GM21526 (cell line): ENCODE measurements around the gene AKAIN1.

Experiments used
- ATAC-seq: cut with Tn5 transposase; IDR thresholded peaks from one replicate; pipeline ENCODE4 v1.9.1; 2021; ENCODE audit warnings: moderate library complexity; ENCODE audit not compliant: unreplicated experiment, low FRiP score

The AKAIN1 gene, protein sequence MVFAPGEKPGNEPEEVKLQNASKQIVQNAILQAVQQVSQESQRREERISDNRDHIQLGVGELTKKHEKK

DNA sequence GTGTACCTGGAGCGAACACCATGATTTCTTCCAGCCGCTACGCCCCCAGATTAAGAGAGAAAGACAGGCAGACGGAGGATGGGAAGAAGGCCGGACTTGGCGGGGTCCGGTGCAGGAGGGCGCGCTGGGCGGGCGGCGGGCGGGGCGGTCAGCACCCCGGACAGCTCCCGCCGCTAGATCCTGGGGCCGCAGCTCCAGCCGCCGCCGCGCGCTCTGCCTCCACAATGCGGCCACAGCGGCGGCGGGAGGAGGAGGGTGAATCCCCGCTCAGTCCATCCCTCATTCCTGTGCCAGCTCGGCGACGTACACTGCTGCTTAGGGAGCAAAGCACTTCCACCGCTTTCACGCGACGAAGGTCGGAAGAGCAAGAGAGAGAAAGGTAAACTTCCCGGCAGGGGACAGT is at the start of gene AKAIN1:
Gene AKAIN1, minus strand, starts transcription at position 226 of the 403 bp plus-strand sequence. Its CDS starts 204 bp downstream, at position 22.
- no peak for ATAC-seq

DNA sequence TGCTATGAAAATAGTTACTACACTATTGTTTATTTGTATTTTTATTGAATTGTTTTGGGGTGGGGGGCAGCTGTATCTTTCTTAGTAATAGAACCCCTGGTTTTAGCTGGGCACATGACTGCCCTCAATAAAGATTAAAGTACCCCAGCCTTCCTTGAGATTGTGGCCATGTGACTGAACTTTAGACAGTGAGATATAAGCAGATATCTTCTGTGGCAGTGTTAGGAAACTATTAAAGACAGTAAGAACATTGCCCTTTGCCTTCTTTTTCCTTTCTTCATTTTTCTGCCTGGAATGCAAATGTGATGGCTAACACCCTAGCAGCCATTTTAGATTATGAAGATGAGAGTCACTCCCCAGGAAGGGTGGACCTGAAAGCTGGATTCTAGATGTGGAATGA is 47.9 kb upstream of the AKAIN1 start:
- ATAC-seq = no peak

DNA sequence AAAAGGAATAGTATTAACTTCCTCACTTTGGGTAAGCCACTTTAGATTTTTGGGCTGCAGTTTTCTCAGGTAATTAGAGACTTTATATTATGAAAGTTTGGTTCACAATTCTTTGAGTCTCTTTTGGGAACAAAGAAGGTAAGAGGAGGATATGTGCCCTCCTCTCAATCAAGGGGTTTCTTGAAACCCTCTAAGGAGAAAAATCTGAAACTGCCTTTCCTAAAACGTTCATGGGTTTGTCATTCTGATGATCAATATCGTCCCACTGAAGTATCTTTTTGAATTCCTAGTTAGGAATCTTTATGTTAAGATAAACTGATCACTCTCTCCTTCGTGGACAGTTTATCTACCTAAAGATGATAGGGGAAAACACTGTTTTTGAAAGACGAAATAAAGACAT is 42.4 kb upstream of the AKAIN1 start:
- no peak for ATAC-seq

DNA sequence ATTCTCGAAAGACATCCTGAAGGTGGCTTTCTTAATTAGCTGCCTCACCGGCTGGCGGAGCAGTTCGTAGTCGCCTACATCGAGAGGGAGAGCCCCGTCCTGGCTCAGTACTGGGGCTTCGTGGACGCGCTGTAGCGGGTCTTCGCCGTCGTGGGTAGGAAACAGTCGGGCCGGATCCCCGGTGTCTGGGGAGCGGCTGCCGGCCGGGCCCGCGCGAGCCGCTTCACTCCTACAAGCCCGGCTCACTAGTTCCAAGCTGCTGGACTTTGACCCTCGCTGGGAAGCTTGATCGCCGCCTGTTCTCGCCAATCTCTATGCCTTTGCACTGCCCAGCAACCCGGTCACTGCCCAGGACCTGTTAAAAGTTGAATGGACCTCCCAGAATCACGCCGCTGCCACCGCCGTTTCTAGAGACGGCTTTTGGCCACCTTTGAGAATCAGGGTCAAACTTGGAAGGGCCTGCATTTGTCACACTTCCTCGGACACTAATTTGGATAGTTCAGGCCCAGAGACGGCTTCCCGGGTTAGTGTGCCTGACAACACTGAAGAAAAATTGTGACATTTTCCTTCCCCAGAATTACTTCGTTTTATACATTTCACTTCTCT is 41.4 kb upstream of the AKAIN1 start:
- ATAC-seq = peak; percentile 51

DNA sequence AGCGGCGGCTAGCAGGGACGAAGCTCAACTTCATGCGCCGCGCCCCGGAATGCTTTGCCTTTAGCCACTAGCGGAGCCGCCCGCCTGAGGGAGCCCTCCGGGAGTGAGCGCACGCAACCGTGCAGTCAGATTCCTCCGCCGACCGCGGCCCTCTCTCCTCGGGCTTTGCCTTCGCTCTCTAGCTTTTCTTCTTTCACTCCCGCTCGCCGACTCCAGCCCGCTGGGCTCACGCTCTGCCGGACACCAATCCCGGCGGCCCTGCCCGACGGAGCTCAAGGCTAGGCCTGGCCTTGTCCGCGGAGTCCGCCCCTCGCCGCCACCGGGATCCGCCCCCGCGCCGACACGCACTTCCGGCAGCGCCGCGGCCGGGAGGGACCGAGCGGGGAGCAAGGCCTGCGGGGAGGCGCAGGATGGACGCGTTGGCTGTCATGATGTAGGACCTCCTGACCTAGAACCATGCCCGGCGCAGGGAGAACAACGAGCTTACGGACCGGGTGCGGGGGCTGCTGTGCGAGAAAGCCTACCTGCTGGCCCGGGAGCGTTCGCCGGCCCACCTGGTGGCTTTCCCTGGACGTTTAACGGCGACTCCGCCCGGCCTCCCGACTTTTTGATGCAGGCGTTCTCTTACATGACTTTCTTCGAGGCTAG is 40.8 kb upstream of the AKAIN1 start:
- peak; percentile 91 for ATAC-seq

DNA sequence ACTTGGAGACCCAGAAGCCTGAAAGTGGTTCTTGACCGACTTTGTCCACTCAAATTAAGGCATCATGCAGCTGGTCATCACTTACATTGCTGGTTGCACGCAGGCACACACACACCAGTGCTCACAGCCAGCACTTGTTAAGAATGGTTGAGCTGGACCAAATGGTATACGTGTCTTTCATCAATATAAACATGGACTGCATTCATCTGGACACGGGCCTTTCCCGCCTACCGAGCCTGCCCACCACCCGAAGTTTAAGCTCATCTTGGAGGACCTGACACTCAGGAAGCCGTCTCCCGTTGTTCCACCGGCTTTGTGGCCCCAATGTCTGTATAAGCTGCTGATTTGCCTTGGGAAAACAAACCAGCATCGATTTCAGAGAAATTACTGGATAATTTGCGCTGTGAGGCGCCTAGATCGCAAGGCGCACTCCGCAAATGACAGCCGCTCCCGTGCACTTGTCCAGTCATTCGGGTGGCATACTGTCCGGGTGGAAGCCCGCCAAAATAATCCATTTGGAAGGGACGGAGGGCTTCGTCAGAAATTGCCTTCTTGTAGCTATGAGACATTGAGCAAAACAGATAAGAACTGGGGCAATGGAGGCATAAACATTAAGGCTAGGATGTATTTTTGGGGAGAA is 40.1 kb upstream of the AKAIN1 start:
- ATAC-seq = peak; percentile 37

DNA sequence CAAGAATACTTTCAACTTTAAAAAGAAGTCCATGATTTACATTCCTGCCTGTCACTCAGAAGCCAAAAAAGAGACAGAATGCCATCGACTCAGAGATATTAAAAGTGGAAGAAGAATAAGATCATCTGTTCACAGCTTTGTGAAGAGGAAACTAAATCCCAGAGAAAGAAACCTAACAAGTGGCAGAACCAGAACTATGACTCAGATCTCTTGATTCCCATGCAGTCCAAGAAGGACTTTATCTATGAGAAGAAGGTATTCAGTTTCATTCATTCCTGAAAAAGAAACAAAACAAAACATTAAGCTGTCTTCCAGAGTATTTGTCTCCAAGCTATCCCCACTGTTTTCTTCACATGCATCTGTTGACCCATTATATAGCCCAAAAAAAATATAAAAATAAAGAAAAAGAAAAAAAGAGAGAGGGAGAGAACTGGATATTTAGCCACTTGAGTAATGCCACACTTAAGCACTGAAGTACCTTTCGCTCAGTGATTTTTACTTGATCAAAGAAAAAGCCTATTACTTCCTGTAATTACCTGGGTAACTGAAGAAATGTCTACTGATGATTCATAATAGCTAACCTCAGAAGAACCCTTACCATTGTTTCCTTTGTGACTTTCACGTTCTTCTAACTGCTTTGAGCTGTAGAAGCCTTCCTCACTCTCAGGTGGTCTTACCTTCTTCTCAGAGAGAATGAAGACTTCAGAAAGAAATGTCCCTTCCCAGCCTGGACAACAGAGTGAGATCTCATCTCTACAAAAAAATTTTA is 17.7 kb upstream of the AKAIN1 start:
- ATAC-seq = no peak

DNA sequence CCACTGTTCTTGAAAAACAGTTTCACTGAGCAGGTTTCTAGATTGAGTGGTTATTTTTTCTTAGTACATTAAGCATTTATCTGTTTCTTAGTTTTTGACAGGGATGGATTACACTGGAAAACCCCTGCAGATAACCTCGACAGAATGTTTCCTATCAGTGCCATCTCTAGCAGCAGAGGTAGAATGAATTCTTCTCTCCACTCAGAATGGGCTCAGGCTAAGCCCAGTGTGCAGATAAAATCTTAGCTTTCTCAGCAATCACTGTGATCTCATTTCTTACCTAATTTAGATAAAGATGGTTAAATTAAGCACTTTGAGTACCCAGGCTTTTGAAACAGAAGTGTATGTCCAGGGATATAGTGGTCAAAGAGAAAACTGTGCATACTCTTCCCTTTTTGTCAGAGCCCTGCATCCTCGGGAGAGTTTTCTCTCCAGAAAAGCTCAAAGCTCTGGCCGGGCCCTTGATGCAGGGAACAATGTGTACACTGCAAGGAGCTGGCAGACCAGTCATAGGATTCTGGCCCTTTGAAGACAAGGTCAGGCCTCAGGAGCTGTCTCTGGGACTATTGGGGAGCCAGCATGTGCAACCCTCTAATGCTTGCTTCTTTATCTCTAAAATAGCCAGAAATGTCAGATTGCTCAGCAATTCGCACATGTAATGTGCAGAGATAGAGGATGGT is 10.6 kb upstream of the AKAIN1 start:
- ATAC-seq = no peak

DNA sequence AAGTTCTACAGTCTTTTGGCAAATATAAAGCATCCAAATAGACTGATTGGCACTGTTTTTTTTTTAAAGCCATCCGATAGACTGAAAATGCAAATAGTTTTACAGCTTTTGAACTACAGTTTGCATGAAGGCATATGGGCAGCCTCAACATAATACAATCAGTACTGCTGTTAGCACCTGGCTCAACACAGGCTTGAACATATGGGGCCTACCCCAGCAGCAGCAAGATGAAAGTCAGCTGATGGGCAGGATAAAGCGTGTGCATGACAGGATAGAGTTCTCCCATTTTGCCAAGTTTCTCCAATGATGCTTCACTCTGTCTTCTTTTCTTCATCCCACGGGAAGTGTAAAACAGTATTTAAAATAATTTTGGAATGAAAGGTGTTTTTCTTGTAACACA is 1.3 kb upstream of the AKAIN1 start:
- ATAC-seq = no peak

DNA sequence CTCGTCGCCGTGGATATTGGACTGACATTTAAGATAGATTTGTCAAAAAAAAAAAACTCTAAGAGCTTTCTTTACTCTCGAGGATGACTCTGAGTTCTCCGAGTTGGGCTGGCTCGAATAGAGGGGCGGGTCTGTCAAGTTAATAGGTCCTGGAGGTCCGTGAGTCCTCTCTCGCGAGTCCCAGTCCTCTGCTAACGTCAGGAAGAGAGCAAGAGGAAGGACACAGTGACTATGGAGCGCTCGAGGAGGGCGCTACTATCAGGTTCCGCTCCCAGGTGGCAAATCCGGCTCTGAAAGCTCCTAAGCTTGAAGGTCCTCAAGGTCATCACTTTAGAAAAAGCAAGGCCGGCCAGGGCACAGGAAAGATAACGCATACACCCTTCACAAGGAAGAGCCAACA is 404 bp upstream of the AKAIN1 start:
- no peak for ATAC-seq

DNA sequence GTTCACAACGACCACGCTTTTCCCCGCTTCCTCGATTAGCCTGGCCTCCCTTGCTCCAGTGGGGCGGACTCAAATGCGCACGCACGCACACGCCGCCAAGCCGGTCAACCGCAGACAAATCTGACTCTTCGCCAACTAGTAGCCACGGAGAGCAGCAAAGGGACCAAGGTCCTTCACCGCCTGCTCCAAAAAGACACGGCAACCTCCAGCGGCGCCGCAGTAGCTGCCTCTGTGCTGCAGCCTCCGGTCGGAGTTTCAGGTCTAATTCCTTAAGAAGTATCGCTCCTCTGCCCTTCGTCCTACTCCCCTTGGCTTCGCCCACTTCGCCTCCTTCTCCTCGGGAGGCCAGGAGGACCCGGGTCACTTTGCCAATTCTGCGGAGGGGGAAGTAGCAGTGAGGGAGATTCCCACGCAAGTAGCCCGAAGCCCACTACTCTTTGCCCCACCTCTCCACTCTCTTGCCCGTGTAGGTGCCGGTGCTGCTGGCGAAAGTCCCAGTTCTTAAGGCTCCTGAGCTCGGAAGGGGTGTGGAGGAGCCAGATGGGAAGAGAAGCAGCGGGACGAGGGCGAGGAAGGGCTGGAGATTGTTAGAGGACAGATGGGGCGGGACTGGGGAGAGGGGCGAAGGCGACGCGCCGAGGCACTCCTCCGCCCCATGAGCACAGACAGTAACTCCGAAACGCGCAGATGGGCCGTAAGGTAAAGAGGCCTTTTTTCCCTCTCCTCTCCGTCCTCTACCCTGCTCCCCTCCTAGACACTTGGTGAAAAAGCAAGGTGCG is 615 bp downstream of the AKAIN1 start:
- ATAC-seq = no peak

DNA sequence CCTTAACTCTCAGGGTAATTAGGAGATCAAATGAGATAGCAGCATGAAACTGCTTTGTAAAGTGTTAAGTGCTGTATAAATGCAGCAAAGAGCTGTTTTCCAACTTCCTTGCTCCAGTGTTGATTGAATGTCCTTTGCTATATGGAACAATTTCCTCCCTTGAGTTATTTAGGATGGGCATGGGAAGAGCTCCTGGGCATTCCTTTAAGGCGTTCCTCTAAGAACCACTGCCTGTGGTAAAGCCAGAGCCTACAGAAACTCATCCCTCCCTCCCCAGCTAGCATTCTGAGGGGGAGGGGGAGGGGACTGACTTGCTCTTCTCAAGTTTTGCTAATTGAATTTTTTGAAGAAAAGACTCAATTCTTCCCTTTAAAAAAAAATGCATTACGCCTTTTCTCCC is 1.4 kb downstream of the AKAIN1 start:
- ATAC-seq = no peak

DNA sequence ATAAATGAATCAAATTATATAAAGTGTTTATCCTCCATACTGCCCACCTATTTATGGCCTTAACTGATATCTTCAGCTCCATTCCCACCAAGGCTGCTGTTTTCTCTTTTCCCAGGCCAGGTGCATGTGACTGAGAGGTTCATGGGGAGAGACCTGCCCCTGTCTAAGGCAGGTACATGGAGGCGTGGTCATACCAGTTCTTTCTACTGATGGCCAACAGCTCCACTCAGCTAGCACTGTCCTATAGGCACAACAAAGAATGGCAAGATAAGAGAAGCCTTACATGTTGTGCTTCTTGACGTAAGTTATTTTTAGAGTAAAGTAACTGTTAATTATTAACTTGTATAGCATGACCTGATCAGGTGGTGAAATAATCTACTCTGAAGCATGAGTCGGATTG is 16.8 kb downstream of the AKAIN1 start:
- no peak for ATAC-seq

DNA sequence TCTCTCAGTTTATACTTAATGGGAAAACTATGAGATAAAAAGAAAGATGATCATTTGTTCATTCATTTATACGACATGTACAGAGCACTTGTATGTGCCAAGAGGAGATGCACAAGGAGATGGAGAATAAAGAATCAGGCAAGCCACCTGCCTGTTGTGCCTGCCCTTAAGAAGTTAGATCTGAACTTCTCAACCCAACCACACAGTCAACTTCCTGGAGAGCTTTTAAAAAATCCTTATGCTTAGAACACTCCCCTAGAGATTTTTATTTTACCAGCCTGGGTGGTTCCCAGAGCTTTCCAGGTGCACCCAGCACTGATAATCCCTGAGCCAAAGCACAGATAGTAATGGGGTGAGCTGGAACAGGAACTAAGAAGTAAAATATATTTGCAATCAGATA is 18.5 kb downstream of the AKAIN1 start:
- ATAC-seq = no peak

DNA sequence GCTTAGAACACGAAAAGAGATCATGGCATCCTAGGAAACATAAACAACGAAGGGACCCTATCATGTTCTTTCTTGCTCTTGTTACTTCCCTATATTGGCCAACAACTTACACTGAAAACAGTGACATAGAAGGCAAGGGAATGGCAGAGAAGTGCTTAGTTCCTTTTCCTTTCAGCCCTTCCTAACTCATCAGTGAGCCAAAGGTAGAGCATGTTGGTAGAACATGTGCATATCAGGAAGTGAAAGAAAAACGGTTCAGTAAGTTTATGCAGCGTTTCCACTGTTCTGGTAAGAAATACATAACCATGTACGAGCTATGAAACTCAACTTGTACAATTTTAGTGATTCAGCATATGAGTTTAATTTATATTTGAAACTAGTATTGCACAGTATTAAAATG is 21.7 kb downstream of the AKAIN1 start:
- ATAC-seq = peak; percentile 86

DNA sequence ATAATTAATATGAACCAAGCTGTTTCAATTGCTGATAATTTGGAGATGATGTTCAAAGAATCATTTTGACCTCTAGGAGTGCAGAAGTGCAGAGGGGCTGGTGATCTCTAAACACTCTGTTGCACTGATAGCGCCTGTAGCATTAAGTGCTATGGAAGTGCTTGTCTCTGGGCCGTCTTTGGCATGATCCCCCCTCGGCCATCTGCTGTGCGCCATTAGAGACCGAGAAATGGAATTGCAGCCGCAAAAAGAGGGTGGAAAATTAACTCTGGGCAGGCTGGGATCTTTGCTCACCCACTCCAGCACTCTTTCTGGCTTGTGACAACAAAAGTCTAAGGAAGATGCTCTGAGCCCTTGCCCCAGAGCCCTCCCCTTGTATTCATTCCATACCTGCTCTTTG is 23.4 kb downstream of the AKAIN1 start:
- no peak for ATAC-seq

DNA sequence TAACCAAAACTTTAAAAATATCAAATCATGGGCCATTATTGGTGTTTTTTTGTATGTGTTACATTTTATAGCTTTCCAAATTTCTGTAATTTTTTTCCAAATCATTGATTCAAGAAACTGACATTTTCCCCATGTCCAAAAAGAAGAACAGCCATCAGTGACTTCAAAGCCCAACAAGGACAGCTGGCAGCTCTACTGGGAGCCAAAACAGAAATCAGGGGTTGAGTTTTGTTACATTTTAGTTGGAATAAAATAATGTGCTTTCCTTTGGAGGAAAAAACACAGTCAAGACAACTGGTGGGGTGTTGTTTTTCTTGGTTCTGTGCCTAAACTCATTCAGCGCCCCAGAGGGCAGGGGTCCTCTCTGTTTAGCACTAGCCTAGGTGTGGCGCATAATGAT is 23.8 kb downstream of the AKAIN1 start:
- no peak for ATAC-seq

DNA sequence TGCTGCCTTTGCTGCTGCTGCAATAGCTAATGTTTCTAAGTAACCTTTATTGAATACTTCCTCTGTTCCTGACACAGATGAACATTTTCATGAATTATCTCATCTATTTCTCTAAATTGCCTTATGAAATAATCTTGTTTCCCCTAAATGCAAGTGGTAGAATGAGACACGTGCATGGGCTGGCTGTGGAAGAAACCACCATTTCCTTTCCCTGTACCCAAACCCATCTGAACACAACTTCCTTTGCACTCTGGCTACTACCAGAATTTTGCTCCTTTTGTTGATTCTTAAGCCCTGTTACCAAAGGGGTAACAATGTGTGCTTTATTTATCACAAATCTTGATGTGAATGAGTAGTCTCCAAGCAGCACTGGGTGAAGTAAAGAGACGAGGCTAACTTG is 29.2 kb downstream of the AKAIN1 start:
- no peak for ATAC-seq

DNA sequence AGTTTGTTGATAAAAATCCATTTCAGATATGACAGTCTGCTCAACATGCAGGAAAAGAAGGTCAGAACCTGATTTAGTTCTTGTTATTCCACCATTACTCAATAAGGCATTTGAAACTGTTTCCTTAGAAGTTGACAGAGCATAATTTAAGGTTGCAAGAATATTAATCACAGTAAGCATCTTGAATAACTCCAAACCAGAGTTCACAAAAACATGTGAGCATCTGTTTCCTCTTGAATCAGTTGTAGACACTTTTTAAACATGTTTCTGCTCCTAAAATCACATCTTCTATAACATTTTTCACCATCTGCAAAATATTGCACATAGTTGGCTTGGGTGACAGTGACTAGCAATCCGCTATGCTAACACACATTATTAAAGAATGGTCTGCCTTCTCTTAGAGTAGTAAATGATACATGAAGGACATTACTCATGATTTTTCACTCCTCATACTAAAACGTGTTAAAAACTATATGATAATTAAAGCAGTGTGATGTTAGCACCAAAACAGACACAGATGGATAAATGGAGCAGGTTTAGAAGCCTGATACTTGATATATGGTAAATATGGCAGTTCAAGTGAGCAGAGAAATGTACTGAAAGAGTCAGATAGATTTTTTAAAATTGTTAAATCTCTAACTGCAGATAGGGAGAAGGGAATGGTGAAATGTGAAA is 30.3 kb downstream of the AKAIN1 start:
- ATAC-seq = no peak
